SKM-1 treated with dmso at 0.1 percent for 144 hours (cell line): ENCODE results near the gene PSPN.
"Not testable (repeated sequence)": the region's sequence is repeated elsewhere in the genome, so short reads cannot be mapped to it uniquely, and the experiment has no call there.

Experiments
- DNase-seq: peaks from one replicate; lab custom pipeline; 2025; ENCODE audit not compliant: unreplicated experiment; lab: John Stamatoyannopoulos, UW

The PSPN gene

GRCh38 chr19:6402837-6403608, 27.3 kb upstream of the PSPN start:
- DNase-seq = no peak

- no peak for DNase-seq
Observed at GRCh38 chr19:6402058-6402457, 26.3 kb upstream of the PSPN start.

- DNase-seq = not testable (repeated sequence)
Observed at GRCh38 chr19:6400062-6400944, 24.6 kb upstream of the PSPN start.

GRCh38 chr19:6396305-6396704, 20.6 kb upstream of the PSPN start:
- DNase-seq = no peak

- no peak for DNase-seq
Observed at GRCh38 chr19:6394831-6395230, 19.1 kb upstream of the PSPN start.

- no peak for DNase-seq
Observed at GRCh38 chr19:6393983-6394412, 18.3 kb upstream of the PSPN start.

GRCh38 chr19:6393074-6393982, 17.6 kb upstream of the PSPN start, which contains the start of gene GTF2F1:
GTF2F1 (minus strand) TSS chr19:6393164; CDS start chr19:6392995, 169 bp downstream.
- peak; percentile 87 for DNase-seq

GRCh38 chr19:6392221-6393073, 16.7 kb upstream of the PSPN start:
- DNase-seq = no peak

GRCh38 chr19:6387372-6387771, 11.6 kb upstream of the PSPN start:
- no peak for DNase-seq

- DNase-seq = no peak
Observed at GRCh38 chr19:6384381-6384780, 8.6 kb upstream of the PSPN start.

GRCh38 chr19:6383188-6383587, 7.5 kb upstream of the PSPN start:
- no peak for DNase-seq

- DNase-seq = no peak
Observed at GRCh38 chr19:6381030-6381750, 5.5 kb upstream of the PSPN start.

- DNase-seq = no peak
Observed at GRCh38 chr19:6379744-6380143, 4.0 kb upstream of the PSPN start.

- no peak for DNase-seq
Observed at GRCh38 chr19:6378486-6378885, 2.8 kb upstream of the PSPN start.

GRCh38 chr19:6378041-6378440, 2.3 kb upstream of the PSPN start:
- DNase-seq = no peak

- DNase-seq = no peak
Observed at GRCh38 chr19:6376512-6377190, 918 bp upstream of the PSPN start.

GRCh38 chr19:6374711-6375410, 872 bp downstream of the PSPN start:
- no peak for DNase-seq

- no peak for DNase-seq
Observed at GRCh38 chr19:6374161-6374709, 1.5 kb downstream of the PSPN start.
